NAMALWA (cell line): ENCODE measurements around the gene HPSE2.
A peak's percentile ranks its signal among the peaks of the same experiment; 100 is the strongest.
"Not testable (repeated sequence)": the region's sequence is repeated elsewhere in the genome, so short reads cannot be mapped to it uniquely, and the experiment has no call there.

Experiments
- DNase-seq: peaks from one replicate; pipeline ENCODE4 v3.0.0-alpha.2; 2015; ENCODE audit warnings: low spot score

HPSE2 gene

GRCh38 chr10:99005254-99005653 lies 230.4 kb downstream of the HPSE2 start:
- DNase-seq = no peak

DNA sequence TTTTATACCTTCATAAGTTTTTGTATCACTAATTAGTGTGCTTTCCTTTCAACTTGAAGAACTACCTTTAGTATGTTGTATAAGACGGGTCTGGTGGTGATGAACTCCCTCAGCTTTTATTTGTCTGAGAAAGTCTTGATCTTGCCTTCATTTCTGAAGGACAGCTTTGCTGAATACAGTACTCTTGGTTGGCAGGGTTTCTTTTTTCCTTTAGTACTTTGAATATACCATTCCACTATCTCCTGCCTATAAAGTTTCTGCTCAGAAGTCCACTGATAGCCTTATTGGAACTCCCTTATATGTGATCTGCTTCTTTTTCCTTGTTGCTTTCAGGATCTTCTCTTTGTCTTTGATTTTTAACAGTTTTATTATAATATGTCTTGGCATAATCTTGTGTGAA lies 230.9 kb downstream of the HPSE2 start:
- DNase-seq = no peak

DNA sequence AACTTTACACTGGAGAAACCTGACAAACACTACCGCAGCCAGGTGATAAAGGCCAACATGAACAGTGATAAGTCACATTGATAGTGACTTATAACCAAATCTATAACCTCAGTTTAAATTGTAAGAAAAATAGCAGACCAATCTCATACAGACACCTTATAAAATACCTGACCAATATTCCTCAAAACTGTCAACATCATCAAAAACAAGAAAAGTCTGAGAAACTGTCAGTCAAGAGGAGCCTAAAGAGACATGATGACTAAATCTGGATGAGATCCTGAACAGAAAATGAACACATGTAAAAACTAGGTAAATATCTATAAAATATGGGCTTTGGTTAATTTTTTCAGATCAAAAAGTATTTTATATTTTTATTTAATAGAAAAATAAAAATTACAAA lies 233.3 kb downstream of the HPSE2 start:
- DNase-seq = no peak

DNA sequence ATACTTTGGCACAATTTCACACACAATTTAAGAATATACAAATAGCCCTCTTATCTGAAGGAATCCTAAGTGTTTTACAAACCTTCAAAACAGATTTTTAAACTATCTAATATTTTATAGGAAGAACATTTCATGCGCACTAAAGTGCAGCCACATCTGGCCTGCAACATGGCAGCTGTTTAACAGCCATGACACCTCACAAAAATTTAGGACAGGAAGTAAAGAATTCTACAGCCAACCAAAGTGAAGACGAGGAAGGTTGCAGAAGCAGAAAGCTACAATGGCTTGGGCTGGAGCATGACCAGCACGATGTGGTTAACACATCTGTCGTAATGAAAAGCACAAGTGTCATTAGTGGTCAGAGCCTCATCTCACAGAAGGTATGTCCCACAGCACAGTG lies 238.1 kb downstream of the HPSE2 start:
- DNase-seq = no peak

GRCh38 chr10:98994030-98994429 lies 241.6 kb downstream of the HPSE2 start:
- no peak for DNase-seq

GRCh38 chr10:98983751-98984150 lies 251.9 kb downstream of the HPSE2 start:
- DNase-seq = not testable (repeated sequence)

DNA sequence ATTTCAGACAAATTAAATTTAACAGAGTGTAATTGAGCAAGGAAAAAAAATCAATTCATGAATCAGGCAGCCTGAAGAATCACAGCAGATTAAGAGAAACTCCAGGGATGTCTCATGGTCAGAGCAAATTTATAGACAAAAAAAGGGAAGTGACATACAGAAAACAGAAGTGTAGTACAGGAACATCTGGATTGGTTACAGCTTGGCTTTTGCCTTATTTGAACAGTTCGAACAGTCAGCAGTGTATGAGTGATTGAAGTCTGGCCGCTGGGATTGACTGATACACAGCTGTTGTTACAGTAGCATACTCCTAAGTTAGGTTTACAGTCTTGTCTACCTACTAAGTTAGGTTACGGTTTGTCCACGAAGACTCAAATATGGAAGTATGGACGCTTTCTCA lies 255.3 kb downstream of the HPSE2 start:
- DNase-seq = peak; percentile 6

DNA sequence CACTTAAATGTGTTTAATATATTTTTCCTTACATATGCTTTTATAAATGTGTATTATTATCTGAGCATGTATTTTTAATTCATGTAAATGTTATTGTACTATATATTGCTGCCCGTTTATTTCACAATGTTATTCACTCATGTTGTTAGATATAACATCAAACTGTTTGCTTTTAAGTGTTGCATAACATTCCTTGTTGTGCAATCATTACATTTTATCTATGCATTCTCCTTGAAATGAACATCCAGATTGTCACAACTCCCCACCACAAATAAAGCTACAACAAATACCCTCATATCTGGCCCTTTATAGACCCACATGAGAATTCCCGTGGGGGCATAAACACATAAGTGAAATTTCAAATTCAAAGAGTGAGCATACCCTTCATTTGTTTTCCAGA lies 264.2 kb downstream of the HPSE2 start:
- no peak for DNase-seq

GRCh38 chr10:98967601-98968000 lies 268.1 kb downstream of the HPSE2 start:
- no peak for DNase-seq

DNA sequence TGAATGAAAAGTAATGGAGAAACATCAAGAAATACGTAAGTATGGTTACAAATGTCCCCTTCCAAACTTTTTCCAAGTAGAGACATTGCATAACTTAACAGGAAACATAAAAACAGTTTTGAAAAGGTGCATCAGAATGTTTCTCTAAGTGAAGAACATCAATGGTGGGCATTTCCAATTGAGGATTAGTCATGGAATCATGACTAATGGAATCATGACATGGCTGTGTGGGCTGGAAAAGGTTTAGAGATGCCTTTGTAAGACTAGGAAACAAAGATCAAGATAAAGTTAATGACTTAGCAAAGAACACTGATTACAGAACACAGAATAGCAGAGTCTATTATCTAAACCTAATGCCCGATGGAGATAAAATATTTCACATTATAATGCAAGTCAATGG lies 272.0 kb downstream of the HPSE2 start:
- DNase-seq = no peak

GRCh38 chr10:98959379-98959778 lies 276.3 kb downstream of the HPSE2 start:
- no peak for DNase-seq

- no peak for DNase-seq
These were observed 277.9 kb downstream of the HPSE2 start for GRCh38 chr10:98957801-98958200.

- DNase-seq = no peak
These were observed 278.9 kb downstream of the HPSE2 start for GRCh38 chr10:98956576-98957260.

GRCh38 chr10:98953251-98953650 lies 282.4 kb downstream of the HPSE2 start:
- no peak for DNase-seq

GRCh38 chr10:98951269-98952000 lies 284.2 kb downstream of the HPSE2 start:
- DNase-seq = no peak

GRCh38 chr10:98950106-98950505 lies 285.5 kb downstream of the HPSE2 start:
- DNase-seq = no peak

DNA sequence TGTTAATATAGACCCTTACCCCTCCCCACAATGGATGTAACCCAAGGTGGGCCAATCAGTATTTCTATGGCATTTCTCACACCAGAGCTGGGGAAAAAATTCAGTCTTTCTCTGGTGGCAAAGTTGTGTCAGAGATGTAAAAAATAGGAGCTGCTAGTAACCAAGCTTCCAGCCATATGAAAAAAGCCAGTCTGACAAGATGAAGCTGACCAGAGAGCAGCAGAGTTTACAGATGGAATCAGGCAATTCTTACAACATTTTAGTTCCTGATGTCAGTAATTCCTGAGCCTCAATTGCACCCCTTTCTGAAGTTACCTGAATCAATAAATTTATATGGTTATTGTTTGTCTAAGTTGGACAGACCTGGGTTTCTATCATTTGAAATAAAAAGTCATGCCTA lies 286.3 kb downstream of the HPSE2 start:
- no peak for DNase-seq

DNA sequence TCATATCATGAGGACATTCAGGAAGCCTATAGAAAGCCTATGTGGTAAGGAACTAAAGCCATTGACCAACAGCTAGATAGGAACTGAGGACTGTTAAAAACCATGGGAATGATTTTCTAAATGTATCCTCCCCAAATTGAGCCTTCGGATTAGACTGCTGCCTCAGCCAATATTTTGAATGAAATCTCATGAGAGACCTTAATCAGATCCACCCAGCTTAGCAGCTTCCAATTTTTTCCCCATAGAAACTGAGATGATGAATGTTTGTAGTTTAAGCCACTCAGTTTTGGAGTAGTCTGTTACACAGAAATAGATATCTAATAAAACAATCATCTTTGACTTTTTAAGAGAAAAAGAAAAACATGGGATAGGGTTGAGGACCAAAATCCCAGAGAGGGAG lies 292.0 kb downstream of the HPSE2 start:
- DNase-seq = no peak

DNA sequence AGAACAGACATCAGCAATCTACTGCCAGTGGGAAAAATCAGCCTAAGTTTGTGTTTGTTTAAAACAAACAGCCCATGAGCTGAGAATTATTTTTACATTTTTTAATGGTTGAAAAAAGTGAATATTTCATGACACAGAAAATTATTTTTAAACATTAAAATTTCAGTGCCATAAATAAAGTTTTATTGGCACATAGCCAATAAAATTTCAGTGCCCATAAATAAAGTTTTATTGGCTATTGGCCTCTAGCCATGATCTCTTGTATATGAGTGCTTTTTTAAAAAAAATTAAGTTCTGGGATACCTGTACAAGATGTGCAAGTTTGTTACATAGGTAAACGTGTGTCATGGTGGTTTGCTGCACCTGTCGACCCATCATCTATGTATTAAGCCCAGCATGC lies 305.9 kb downstream of the HPSE2 start:
- DNase-seq = no peak

DNA sequence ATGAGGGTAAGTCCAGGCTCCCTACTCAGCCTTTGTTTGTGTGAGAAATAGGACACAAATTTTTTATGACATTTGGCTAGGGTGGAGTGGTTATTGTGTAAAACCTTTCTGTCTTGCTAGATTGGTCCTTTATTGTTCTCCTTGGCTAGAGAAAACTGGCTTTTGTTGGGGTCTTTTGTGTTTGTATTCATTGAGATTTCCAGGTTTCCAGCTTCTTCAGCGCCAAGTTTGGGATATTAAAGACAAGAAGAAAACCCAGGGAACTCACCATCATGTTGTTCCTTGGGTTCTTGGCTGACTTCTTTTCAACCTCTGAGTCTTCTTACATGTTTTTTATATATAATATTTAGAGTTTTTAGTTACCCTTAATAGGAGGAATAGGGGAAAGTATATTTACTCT lies 310.0 kb downstream of the HPSE2 start:
- DNase-seq = no peak

- DNase-seq = no peak
These were observed 311.1 kb downstream of the HPSE2 start for GRCh38 chr10:98924526-98924925.

- DNase-seq = no peak
These were observed 314.3 kb downstream of the HPSE2 start for GRCh38 chr10:98921316-98921715.

GRCh38 chr10:98920807-98921206 lies 314.8 kb downstream of the HPSE2 start:
- DNase-seq = no peak

- DNase-seq = no peak
These were observed 315.3 kb downstream of the HPSE2 start for GRCh38 chr10:98920360-98920759.
